Stimulated activated CD4-positive, alpha-beta T cell treated with anti-CD3 and anti-CD28 coated beads, Interleukin-12 subunit alpha, Interleukin-12 subunit beta, amount 100 ng/mL, for 4 hours (primary cell): ENCODE data around the gene LENG8.

ENCODE experiments used
- DNase-seq: peaks from one replicate; pipeline ENCODE4 v3.0.0-alpha.2; 2020

Gene LENG8

DNA sequence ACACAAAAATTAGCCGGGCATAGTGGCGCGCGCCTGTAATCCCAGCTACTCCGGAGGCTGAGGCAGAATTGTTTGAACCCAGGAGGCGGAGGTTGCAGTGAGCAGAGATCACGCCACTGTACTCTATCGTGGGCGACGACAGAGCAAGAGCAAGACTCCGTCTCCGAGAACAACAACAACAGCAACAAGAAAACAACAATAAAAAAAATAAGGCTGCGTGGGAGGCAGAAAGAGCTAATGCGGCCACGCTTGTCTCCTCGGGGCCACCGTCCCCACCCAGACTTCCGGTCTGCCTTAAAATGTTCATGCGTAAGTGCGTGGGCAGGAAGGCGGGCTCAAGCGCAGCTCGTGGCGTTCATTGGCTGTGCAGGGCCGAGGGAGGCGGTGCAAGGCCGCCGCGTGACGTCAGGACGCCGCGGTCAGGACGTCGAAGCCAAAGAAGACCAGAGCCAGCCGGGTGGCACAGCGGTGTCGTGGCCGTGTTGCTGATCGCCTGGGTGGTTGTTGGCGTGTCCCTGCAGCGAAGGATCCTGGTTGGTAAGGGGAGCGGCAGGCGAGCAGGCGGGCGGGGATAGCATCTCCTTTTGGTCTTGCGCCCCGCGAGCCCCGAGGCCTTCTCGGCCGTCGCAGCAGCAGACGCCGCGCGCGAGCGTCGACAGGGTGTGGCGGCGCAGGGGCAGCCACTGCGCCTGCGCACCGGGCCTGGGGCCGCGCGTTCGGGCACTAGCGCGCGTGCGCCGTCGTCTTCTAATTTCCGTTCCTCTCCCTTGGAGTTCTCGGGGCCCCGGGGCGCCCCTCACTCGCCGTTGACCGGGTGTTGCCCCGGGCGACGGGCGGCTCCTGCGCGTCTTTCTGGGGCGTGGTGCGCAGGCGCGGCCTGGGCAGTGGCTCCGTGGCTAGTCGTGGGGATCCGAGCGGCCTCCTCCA, at the start of gene LENG8:
Gene LENG8 (plus strand): TSS at position 426 of the 927 bp plus-strand sequence. CDS start 2,146 bp downstream, outside the sequence.
- peak; percentile 93 for DNase-seq

DNA sequence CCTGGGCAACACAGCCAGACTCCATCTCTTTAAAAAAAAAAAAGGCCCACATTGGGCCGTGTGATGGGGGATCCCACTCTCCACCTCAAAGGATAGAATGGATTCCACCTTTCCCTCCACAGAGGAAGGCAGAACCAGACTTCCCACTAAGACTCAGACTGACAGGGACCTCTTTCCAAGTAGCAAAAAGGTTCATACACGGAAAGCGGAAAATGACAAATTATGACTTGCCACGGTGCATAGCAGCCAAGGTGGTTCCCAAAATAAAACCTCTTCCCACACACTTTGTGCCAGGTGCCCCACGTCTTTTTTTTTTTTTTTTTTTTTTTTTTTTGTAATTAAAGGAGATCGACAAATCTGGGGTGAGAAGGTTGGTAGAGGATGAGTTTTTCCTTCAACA, 48.1 kb upstream of the LENG8 start:
- DNase-seq: no peak

DNA sequence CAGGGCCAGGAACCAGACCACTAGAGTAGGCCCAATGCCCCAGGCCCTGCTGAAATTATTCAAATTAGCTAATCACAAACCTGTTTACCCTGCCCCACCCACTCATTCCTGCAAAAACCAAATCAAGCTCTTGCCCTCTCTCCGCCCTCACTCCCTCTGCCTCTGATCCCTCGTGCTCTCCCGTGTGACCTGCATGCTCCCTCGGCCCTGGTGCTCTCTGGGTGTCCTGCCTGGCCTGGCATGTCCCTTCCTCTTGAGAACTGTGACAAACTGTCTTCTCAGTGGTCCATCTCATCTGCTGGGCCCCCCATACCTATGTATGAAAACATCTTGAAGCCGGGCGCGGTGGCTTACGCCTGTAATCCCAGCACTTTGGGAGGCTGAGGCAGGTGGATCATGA, 45.9 kb upstream of the LENG8 start:
- DNase-seq: no peak

DNA sequence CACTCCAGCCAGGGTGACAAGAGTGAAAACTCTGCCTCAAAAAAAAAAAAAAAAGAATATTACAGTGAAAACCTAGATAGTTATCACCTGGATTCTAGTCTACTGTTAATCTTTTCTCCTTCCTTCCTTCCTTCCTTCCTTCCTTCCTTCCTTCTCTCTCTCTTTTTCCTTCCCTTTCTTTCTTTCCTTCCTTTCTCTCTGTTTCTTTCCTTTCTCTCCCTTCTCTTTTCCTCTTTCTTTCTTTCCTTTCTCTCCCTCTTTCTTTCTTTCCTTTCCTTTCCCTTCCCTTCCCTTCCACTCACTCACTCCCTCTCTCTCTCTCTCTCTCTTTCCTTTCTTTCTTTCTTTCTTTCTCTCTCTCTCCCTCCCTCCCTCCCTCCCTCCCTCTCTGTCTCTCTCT, 43.4 kb upstream of the LENG8 start:
- no peak for DNase-seq

DNA sequence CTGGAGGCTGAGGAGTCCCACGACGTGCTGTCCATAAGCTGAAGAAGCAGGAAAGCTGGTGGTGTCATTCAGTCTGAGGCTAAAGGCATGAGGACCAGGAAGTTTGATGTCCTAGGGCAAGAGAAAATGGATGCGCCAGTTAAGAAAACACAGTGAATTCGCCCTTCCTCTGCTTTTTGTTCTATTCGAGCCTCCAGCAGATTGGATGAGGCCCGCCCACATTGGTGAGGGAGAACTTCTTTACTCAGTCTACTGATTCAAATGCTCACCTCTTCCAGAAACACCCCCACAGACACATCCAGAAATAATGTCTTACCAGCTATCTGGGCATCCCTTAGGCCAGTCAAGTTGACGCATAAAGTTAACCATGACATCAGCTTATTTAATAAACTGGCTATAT, 41.2 kb upstream of the LENG8 start:
- no peak for DNase-seq

DNA sequence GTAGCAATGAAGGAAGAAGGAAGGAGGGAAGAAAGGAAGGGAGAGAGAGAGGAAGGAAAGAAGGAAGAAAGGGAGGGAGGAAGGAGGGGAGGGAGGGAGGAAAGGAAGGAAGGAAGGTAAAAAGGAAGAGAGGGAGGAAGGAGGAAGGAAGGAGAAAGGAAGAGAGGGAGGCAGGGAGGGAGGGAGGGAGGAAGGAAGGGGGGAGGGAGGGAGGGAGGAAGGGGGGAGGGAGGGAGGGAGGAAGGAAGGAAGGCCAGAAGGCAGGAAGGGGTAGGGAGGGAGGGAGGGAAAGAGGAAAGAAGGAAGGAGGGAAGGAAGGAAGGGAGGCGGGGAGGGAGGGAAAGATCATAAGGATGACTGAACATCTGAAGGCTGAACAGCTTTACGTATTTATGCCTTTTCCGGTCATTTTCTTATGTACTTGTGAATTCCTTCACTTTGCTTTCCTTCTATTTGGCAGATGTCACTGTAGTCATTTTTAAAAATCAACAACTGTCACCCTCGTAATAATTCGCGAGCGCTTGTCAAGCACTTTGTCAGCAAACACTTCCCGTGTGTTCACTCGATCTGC, 40.5 kb upstream of the LENG8 start:
- DNase-seq: no peak

DNA sequence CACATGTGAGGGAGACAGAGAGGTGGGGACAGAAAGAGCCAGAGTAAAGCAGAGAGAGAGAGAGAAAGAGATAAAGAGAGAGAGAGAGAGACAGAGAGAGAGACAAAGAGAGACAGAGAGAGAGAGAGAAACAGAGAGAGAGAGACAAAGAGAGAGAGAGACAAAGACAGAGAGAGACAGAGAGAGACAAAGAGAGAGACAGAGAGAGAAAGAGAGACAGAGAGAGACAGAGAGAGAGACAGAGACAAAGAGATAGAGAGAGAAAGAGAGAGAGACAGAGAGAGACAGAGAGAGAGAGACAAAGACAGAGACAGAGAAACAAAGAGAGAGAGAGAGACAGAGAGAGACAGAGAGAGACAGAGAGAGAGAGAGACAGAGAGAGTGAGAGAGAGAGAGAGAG, 38.0 kb upstream of the LENG8 start:
- no peak for DNase-seq

DNA sequence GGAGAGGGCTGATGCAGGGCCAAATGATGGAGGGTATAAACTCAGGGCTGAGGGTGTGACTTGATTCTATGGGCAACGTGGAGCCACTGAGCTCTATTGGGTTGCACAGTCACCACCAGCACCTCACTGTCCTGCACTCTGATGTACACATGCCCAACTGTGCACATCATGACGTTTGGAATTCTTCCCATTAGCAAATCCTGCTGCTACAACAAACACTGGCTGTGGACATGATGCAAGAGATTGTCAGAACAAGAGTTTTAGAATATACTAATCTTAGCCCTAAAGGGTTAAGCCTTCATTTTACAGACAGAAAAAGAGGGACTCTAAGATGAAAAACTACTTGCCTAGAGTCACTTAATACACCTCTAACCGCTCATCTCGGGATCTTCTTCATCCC, 36.1 kb upstream of the LENG8 start:
- DNase-seq: no peak

DNA sequence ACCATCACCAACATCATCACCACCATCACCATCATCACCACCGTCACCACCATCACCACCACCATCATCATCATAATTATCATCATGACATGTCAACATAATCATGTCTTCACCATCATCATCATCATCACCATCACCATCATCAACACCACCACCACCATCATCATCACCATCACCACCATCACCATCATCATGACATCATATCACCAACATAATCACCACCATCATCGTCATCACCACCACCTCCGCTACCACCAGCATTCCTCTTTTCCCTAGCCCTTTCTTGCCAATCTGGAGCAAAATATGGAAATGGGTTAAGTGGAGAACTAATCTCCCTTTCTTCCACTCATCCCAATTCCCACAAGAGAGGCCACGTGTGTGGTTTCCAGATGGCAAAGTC, 34.8 kb upstream of the LENG8 start:
- no peak for DNase-seq

DNA sequence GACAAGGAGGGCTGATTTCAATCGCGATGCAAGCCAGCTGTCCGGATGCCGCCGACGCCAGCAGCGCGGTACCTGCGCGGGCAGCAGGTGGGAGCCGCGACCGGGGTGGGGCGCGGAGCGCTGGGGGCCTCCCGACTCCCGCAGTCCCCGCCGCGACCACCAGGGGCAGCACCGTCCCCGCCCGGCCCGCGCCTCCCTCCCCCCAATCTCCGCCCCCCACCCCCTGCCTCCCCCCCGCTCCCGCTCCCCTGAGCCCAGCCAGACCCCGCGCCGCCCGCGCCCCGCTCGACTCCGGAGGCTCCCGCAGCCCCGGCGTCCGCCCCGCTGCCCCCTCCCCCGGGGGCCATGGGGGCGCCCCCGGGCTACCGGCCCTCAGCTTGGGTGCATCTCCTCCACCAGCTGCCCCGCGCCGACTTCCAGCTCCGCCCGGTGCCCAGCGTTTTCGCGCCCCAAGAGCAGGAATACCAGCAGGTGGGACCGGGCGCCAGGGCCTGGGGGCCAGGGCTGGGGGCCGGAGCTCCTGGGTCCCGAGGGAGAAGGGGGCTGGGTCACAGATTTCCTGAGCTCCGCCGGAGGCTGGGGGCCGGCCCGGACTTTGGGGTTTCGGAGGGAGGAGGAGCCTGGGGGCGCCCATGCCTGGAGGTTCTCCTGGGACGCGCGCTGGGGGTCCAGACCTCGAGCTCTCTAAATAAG, 33.6 kb upstream of the LENG8 start, which contains the start of gene TTYH1:
Gene TTYH1 (plus strand): TSS at position 257 of the 693 bp plus-strand sequence. CDS start 89 bp downstream, at position 346.
- peak; percentile 48 for DNase-seq

DNA sequence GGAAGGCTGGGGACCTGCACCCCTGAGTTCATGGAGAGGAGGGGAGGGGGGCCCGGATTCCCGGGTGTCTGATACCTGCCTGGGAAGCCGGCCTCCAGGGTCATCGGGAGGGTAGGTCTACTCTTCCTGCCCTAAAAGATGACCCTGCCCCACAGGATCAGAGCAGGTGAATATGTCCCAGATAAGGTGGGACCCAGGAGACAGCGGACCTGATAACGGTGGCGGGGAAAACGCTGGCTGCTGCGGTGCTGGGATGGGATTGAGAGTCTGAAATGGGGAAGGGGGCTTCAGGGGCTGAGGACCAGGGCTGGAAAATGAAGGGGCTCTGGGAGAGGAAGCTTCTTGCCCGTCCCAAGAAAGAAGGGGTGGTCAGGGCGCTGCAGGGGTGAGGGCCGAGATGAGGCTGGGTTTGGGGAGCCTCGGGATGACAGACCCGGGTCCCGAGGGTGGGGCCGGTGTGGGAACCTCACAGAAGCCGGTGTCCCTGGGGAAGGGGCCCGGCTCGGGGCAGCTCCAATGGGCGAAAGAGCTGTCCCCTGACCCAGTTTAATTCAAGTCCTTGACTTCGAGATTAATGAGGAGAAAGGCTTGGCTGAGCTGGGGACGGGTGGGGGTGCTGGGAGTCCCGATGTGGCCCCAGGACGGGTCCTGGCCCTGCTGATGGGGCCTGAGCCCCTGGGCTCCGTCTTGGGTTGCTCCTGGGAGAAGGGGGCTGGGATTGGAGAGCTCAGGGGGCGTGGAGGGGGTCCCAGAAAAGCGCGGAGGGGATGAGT, 32.9 kb upstream of the LENG8 start:
- no peak for DNase-seq

DNA sequence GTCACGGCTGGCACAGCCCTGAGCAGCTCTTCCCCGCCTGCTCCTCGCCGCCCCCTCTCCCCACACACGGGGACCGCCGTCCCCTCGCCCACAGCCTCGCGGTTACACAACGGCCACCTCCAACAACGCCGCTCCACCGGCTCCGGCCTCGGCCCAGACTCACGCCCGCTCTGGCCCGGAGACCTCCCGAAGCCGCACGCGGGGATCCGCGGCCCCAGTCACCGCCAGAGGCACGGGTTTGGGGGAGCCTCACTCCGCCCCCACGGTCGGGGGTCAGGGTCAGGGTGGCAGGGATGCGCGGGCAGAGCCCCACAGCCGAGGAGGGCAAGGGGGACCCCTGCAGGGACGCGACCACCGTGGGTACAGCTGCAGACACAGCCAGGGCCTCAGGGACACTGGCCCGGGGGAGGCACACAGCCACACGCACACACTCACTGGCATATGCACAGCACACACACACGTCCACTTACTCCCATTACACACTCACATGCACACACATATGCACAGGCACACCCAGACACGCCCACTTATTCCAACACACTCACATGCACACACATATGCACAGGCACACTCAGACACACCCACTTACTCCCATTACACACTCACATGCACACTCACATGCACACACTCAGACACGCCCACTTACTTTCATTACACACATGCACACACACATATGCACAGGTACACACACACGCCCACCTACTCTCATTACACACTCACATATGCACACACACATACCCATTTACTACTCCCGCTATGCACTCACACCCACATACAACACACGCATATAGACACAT, 32.1 kb upstream of the LENG8 start:
- DNase-seq: no peak

DNA sequence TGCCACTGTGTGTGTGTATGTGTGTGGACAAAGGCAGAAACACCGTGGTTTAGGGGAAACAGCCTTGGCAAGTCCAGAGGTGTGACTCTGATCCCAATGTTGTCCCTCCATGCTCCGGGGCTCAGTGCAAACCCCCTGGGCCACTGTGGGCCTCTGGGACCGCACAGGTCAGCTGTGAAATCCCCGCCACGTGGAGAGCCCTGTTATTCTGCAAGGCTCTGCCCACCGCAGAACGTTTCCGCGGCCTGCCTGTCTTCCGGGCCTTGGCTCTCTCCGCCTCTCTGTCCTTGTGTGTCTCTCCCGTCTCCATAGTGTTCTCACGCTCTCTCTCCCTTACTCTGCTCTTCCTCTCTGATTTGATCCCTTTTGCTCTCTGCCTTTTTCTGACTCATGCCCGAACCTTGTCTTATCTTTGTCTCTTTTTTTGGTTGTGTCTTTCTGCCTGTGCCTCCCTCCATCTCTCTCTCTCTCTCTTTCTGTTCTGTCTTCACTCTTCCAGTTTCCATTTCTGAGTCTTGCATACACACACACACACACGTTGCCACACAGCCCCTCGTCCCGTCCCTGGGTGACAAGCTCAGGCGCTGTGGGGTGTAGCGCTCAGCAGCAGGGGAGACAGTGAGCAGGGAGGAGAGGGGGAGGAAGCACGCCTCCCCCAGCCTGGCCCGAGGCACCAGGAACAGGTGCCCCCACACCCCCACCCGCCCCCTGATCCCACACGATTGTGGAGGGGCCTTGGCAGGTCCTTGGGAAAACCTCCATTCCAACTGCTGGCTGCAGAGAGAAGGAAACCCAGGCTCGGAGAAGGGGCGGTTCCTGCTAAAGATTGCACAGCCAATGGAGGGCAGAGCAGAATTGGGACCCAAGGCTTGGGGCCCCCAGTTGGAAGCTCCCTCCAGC, 30.7 kb upstream of the LENG8 start:
- DNase-seq: no peak

DNA sequence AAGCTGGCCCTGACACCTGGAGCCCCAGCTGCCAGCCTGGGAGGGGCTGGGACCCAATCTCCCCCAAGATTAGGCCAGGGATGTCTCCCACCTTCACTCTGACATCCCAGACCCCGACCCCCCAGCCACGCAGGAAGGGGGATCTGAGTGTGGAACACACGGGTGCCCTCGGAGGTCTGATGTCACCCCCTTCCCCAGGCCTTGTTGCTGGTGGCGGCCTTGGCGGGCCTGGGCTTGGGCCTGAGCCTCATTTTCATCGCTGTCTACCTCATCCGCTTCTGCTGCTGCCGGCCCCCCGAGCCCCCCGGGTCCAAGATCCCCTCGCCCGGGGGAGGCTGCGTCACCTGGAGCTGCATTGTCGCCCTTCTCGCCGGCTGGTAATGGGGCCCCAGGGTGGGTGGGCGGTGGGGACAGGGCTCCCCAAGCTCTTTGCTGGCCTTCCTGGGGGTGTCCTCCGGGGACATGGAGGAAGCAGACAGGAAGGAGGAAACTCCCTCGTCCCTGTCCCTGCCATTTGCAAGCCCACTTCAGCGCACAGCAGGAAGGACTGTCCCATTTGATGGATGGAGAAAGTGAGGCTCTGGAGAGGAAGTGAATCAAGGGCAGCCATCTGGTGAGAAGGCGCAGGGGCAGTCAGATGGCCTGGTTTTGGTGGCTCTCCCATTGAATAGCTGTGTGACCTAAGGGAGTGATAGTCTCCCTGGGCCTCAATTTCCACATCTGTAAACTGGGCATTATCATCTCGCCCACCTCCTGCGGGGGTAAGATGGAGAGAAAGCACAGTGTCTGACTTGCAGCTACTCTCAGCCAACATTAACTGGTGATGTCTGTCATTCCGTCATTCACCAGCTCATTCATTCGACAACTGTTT, 29.8 kb upstream of the LENG8 start:
- no peak for DNase-seq

DNA sequence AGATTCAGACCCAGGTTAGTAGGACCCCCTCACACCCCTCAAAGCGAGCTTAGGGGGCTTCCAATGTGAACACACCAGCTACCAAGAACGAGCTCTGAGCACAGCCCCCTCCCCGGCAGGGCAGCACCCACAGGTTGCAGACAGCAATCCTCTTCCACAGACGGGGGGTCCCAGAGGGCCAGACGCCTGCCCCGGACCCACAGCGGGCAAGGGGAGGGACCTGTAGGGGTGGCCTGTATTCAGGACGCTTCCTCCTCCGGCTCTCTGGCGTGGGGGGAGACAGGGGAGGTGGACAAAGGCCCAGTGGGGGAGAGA, 29.0 kb upstream of the LENG8 start:
- no peak for DNase-seq

DNA sequence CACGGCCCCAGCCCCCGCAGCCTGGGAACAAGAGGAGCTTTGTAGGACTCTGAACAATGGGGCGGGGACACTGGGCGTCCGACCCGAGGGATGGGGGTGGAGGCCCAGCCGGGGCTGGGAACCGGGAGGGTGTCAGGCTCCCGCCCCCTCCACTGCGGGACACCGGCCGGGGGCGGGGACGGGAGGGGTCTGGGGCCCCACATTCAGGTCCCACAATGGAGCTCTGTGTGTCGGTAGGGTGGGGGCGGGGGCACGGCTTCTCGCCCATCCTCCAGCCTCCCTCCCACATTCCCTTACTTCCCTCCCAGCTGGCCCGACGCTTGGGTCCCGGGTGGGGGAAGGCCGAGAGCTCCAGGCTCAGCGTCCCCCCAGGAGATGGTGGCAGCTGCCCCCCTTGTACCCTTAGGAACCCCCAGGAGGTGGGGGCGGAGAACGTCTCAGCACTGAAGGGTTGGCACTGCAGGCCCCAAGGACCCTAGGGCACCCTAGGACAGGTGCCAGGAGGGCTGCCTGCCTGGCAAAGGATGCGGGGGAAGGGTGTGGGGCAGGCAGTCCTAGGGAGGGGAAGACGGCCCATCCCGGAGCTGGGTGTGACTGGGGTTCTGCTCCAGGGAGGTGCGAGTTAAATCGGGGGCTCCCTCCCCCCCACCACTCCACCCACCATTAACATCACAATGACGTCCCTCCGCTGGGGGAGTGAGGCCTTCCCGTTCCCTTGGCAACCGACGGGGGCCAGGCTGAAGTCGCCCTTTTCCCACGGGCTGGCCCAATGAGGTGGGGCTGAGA, 28.4 kb upstream of the LENG8 start:
- DNase-seq: no peak

DNA sequence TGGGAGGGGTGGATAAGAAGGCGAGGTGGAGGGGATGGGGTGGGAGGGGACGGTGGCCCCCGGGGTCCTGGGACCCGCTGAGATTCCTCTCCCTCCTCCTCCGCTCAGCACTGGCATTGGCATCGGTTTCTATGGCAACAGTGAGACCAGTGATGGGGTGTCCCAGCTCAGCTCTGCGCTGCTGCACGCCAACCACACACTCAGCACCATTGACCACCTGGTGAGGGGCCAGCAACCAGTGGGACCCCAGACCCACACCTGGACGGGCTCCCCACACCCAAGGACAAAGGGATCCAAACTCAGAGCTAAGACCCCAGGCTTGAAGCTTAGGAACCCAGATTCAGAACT, 27.9 kb upstream of the LENG8 start:
- no peak for DNase-seq

DNA sequence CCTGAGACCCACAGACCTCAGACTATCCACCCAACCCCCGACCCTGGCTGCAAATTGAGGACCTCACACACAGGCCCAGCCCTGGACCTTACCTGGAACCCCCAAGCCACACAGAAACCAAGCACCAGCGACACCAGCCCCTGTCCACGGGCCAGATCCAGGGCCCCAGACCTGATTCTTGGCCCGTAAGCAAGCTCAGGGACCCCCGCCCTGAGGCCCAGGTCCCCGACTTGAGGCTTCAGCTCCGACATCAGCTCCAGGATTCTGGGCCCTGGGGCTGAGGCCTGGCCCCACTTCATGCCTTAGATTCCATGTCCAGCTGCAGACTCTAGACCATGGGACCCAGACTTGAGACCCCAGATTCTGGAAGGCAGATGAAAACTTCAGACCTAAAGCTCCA, 27.5 kb upstream of the LENG8 start:
- no peak for DNase-seq

DNA sequence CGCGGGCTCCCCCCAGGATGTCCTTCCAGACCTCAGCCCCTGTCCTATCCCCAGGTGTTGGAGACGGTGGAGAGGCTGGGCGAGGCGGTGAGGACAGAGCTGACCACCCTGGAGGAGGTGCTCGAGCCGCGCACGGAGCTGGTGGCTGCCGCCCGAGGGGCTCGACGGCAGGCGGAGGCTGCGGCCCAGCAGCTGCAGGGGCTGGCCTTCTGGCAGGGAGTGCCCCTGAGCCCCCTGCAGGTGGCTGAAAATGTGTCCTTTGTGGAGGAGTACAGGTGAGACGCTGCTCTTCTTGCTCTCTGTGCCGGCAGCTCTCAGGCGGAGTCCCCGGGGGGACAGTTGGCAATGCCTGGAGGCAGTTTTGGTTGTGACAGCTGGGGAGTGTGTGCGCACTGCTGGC, 26.9 kb upstream of the LENG8 start:
- no peak for DNase-seq

DNA sequence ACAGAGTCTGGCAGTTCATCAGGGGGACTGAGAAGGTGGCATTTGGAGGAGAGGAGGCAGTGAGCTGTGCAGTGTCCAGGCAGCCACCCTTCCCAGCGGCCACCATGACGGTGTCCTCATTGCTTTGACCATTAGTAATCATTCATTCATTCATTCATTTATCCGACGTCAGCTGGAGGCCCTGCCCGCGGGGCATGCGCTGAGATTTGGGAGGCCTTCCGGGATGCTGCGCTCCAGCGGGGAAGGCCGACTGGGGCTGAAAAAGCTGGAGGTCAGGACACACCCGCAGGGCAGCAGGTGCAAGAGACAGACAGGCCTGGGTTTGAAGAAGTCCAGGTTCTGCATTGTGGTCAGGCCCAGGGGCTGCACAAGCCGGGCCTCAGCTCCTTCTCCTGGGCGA, 24.8 kb upstream of the LENG8 start:
- DNase-seq: no peak
